Chondrocyte (in vitro differentiated cells): Measurements from ENCODE around the gene DUOXA1. TPM values are rescaled to one million over a fixed set of nuclear protein-coding genes. Genes with fewer than 3 reads are reported as not detected.

ENCODE experiments used
- DNase-seq: peaks from one replicate; pipeline ENCODE4 v3.0.0; 2021; ENCODE audit warnings: mixed read lengths, low spot score
- H3K27ac Mint-ChIP-seq: one replicate; pipeline ENCODE4 v1.8.0; 2021; ENCODE audit warnings: mild to moderate bottlenecking, moderate library complexity, mixed read lengths; ENCODE audit not compliant: unreplicated experiment
- H3K27me3 Mint-ChIP-seq: 2 replicates; pipeline ENCODE4 v1.8.0; 2021; ENCODE audit warnings: low read depth, mixed read lengths
- H3K36me3 Mint-ChIP-seq: 2 replicates; pipeline ENCODE4 v1.8.0; 2021; ENCODE audit warnings: low read depth, mixed read lengths
- H3K4me1 Mint-ChIP-seq: 2 replicates; pipeline ENCODE4 v1.8.0; 2021; ENCODE audit warnings: low read depth, mild to moderate bottlenecking, mixed read lengths
- H3K4me3 Mint-ChIP-seq: one replicate; pipeline ENCODE4 v1.8.0; 2021; ENCODE audit warnings: mild to moderate bottlenecking, moderate library complexity, mixed read lengths; ENCODE audit not compliant: unreplicated experiment
- H3K9me3 Mint-ChIP-seq: 2 replicates; pipeline ENCODE4 v1.8.0; 2021; ENCODE audit warnings: low read depth, mixed read lengths
- CTCF ChIP-seq: fragments of 200-600 bp; sonication (generic); IDR thresholded peaks from 2 replicates; pipeline ENCODE4 v1.5.0; 2021; ENCODE audit warnings: antibody characterized with exemption, mild to moderate bottlenecking, moderate library complexity
- total RNA-seq: library from RNA; stranded (reverse); gene quantifications from 3 replicates; pipeline ENCODE4 v1.2.1, GENCODE V29; 2021

DUOXA1 gene
- total RNA-seq, 1 donor from 2014 or later = 0.47 TPM

GRCh38 chr15:45146405-45146804 is 16.7 kb upstream of the DUOXA1 start:
- no peak overlapping the region for H3K27ac Mint-ChIP-seq
- H3K9me3 Mint-ChIP-seq = no peaks in the 10 kb centered on the region
- no peak for TF ChIP-seq CTCF
- H3K4me3 Mint-ChIP-seq = no peak overlapping the region
- H3K36me3 Mint-ChIP-seq = no peaks in the 10 kb centered on the region
- peaks cover 6% of the 10 kb centered on the region for H3K27me3 Mint-ChIP-seq
- H3K4me1 Mint-ChIP-seq = no peaks in the 10 kb centered on the region
- DNase-seq = no peak

GRCh38 chr15:45144775-45145174 is 15.1 kb upstream of the DUOXA1 start:
- no peak for DNase-seq
- Mint-ChIP-seq H3K4me3 (no peak overlapping the region), H3K27me3 (peaks cover 6% of the 10 kb centered on the region), H3K9me3 (no peaks in the 10 kb centered on the region), H3K36me3 (no peaks in the 10 kb centered on the region), H3K27ac (no peak overlapping the region), H3K4me1 (no peaks in the 10 kb centered on the region)
- TF ChIP-seq CTCF = no peak

GRCh38 chr15:45143946-45144345 is 14.3 kb upstream of the DUOXA1 start:
- no peaks in the 10 kb centered on the region for H3K36me3 Mint-ChIP-seq
- no peak for DNase-seq
- no peak overlapping the region for H3K27ac Mint-ChIP-seq
- H3K27me3 Mint-ChIP-seq = peaks cover 6% of the 10 kb centered on the region
- no peak for TF ChIP-seq CTCF
- H3K9me3 Mint-ChIP-seq = no peaks in the 10 kb centered on the region
- no peak overlapping the region for H3K4me3 Mint-ChIP-seq
- H3K4me1 Mint-ChIP-seq = no peaks in the 10 kb centered on the region

- H3K4me1 Mint-ChIP-seq = no peaks in the 10 kb centered on the region
- peaks cover 6% of the 10 kb centered on the region for H3K27me3 Mint-ChIP-seq
- no peaks in the 10 kb centered on the region for H3K36me3 Mint-ChIP-seq
- DNase-seq = no peak
- no peak overlapping the region for H3K4me3 Mint-ChIP-seq
- H3K9me3 Mint-ChIP-seq = no peaks in the 10 kb centered on the region
- H3K27ac Mint-ChIP-seq = no peak overlapping the region
- no peak for TF ChIP-seq CTCF
Observed at GRCh38 chr15:45143056-45143455, 13.4 kb upstream of the DUOXA1 start.

GRCh38 chr15:45141386-45141785 is 11.7 kb upstream of the DUOXA1 start:
- H3K4me1 Mint-ChIP-seq = no peaks in the 10 kb centered on the region
- H3K36me3 Mint-ChIP-seq = no peaks in the 10 kb centered on the region
- peaks cover 10% of the 10 kb centered on the region for H3K27me3 Mint-ChIP-seq
- no peaks in the 10 kb centered on the region for H3K9me3 Mint-ChIP-seq
- no peak overlapping the region for H3K27ac Mint-ChIP-seq
- no peak for TF ChIP-seq CTCF
- no peak overlapping the region for H3K4me3 Mint-ChIP-seq
- no peak for DNase-seq
